NCI-H2029 treated with DMSO at 0.1 percent for 48 hours (cell line): ENCODE results near the gene ZBTB46.

ENCODE experiments used
- DNase-seq: peaks from one replicate; lab custom pipeline; 2025; lab: John Stamatoyannopoulos, UW

The ZBTB46 gene

GRCh38 chr20:63704749-63705117, 126.3 kb downstream of the ZBTB46 start:
- no peak for DNase-seq

GRCh38 chr20:63703976-63704748, 126.9 kb downstream of the ZBTB46 start:
- DNase-seq: no peak

- no peak for DNase-seq
These were observed 127.5 kb downstream of the ZBTB46 start for GRCh38 chr20:63703471-63703975.

- DNase-seq: no peak
These were observed 128.2 kb downstream of the ZBTB46 start for GRCh38 chr20:63702751-63703470.

- no peak for DNase-seq
These were observed 128.9 kb downstream of the ZBTB46 start for GRCh38 chr20:63702036-63702665.

- no peak for DNase-seq
These were observed 129.6 kb downstream of the ZBTB46 start for GRCh38 chr20:63701329-63702035.

GRCh38 chr20:63701051-63701328, 130.1 kb downstream of the ZBTB46 start:
- DNase-seq: no peak

- no peak for DNase-seq
These were observed 130.6 kb downstream of the ZBTB46 start for GRCh38 chr20:63700199-63701050.

- no peak for DNase-seq
These were observed 131.4 kb downstream of the ZBTB46 start for GRCh38 chr20:63699466-63700198.

- DNase-seq: no peak
These were observed 132.2 kb downstream of the ZBTB46 start for GRCh38 chr20:63698739-63699465.

GRCh38 chr20:63697868-63698545, 133.1 kb downstream of the ZBTB46 start:
- no peak for DNase-seq

- no peak for DNase-seq
These were observed 133.7 kb downstream of the ZBTB46 start for GRCh38 chr20:63697357-63697867.

GRCh38 chr20:63696628-63697356, 134.3 kb downstream of the ZBTB46 start, which contains the start of gene TNFRSF6B:
Gene TNFRSF6B, plus strand, starts transcription at chr20:63696652. Its CDS starts 116 bp downstream, at chr20:63696768.
- DNase-seq: no peak

GRCh38 chr20:63696306-63696627, 134.8 kb downstream of the ZBTB46 start:
- no peak for DNase-seq

GRCh38 chr20:63695424-63696305, 135.4 kb downstream of the ZBTB46 start:
- no peak for DNase-seq

GRCh38 chr20:63694584-63695423, 136.3 kb downstream of the ZBTB46 start:
- no peak for DNase-seq
